Body of pancreas (tissue), 4 donors: ENCODE data around the gene CASKIN2. TPM values are rescaled to one million over a fixed set of nuclear protein-coding genes. Genes with fewer than 3 reads are reported as not detected.
A peak's percentile ranks its signal among the peaks of the same experiment; 100 is the strongest.

ENCODE experiments used
- ATAC-seq: fragments of 150-250 bp; one replicate; pipeline ENCODE4 v1.9.1; 2016
- DNase-seq, 4 donors: peaks; one replicate each; pipeline ENCODE4 v3.0.0-alpha.2; 2019
- H3K27ac ChIP-seq, 4 donors: fragments of 200-600 bp; sonication (generic); 1 replicate in 3 of 4; 2 replicates in 1 of 4; pipeline versions ENCODE4 v1.5.1 to v1.6.1; 2016 to 2019; ENCODE audit warnings: mild to moderate bottlenecking in 1 of 4, mixed read lengths in 1 of 4, moderate library complexity in 1 of 4
- H3K27me3 ChIP-seq, 2 donors: fragments of 200-600 bp; sonication (generic); one replicate each; pipeline ENCODE4 v1.6.0; 2016; ENCODE audit warnings: mild to moderate bottlenecking in 1 of 2
- H3K36me3 ChIP-seq, 2 donors: fragments of 200-600 bp; sonication (generic); replicated peaks in 1 of 2; 2 replicates each; pipeline ENCODE4 v1.5.1; 2016; ENCODE audit warnings: low read depth in 2 of 2; ENCODE audit not compliant: insufficient read depth in 1 of 2
- H3K4me1 ChIP-seq: fragments of 200-600 bp; sonication (generic); one replicate; pipeline ENCODE4 v1.6.0; 2016
- H3K4me3 ChIP-seq, 2 donors: fragments of 200-600 bp; sonication (generic); 1 replicate in 1 of 2; 2 replicates in 1 of 2; pipeline ENCODE4 v1.5.1; 2016 to 2019
- H3K9me3 ChIP-seq, 3 donors: fragments of 200-600 bp; sonication (generic); 1 replicate in 2 of 3; 2 replicates in 1 of 3; pipeline ENCODE4 v1.5.1; 2016
- POLR2A ChIP-seq, 3 donors: fragments of 450-650 bp; IDR thresholded peaks; one replicate each; pipeline ENCODE4 v1.6.1; 2016; ENCODE audit warnings: antibody characterized with exemption in 3 of 3, mild to moderate bottlenecking in 2 of 3
- WGBS, 2 donors: methylation state at CpG; one replicate each; pipeline ENCODE4 v1.1.5; 2017; 5-methylcytosine and 5-hydroxymethylcytosine counted together
- intact Hi-C: fragments of 100-400 bp; cut with DNase I; formaldehyde crosslinking; loops from one replicate; pipeline ENCODE4 v1.15.1; 2023
- total RNA-seq, 2 donors: library from RNA; depleted of rRNA; stranded (reverse); fragments of >200 nt; gene quantifications; one replicate each; pipeline ENCODE4 v1.1.0, GENCODE V29; 2016
- TF ChIP-seq, protein P1 (sequence below), 7 experiments: fragments of 450-650 bp in 4 of 7; fragments of 200-600 bp in 3 of 7; sonication (generic) in 3 of 7; IDR thresholded peaks; one replicate each; pipeline ENCODE4 v1.5.1; 2016 to 2019; ENCODE audit warnings: antibody characterized with exemption in 7 of 7

CASKIN2 gene
- total RNA-seq, 2 donors from 2014 or later, result 9.1 to 16.2 TPM

DNA sequence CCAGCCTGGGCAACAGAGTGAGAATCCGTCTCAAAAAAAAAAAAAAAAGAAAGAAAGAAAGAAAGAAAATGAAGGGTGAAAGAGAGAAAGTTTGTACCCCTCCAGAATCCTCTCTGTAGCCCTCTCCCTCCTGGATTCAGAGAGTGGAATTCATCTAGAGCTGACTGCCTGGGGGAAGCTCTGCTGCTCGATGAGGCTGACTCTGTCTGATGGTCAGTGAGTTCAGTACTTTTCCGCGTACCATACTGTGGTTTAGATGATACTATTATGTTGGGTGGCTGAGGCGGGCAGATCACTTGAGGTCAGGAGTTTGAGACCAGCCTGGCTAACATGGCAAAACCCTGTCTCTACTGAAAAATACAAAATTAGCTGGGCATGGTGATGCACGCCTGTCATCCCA lies 44.1 kb downstream of the CASKIN2 start:
- H3K4me3 ChIP-seq, result no peak overlapping the region
- DNase-seq (no peak), ATAC-seq (no peak)
- intact Hi-C loops, result no loop called here
- no peaks in the 10 kb centered on the region for H3K27me3 ChIP-seq
- H3K9me3 ChIP-seq, result no peaks in the 10 kb centered on the region
- peaks cover 0 to 3% of the 10 kb centered on the region in 2 donors for H3K36me3 ChIP-seq
- 88 to 97% methylated on average over 6 of the region's 6 CpGs for WGBS, 2 donors
- TF ChIP-seq, protein P1, sequence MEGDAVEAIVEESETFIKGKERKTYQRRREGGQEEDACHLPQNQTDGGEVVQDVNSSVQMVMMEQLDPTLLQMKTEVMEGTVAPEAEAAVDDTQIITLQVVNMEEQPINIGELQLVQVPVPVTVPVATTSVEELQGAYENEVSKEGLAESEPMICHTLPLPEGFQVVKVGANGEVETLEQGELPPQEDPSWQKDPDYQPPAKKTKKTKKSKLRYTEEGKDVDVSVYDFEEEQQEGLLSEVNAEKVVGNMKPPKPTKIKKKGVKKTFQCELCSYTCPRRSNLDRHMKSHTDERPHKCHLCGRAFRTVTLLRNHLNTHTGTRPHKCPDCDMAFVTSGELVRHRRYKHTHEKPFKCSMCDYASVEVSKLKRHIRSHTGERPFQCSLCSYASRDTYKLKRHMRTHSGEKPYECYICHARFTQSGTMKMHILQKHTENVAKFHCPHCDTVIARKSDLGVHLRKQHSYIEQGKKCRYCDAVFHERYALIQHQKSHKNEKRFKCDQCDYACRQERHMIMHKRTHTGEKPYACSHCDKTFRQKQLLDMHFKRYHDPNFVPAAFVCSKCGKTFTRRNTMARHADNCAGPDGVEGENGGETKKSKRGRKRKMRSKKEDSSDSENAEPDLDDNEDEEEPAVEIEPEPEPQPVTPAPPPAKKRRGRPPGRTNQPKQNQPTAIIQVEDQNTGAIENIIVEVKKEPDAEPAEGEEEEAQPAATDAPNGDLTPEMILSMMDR (IDR thresholded peaks at IDR 0.05), result no peak
- TF ChIP-seq POLR2A (IDR thresholded peaks at IDR 0.05), result no peak
- H3K4me1 ChIP-seq, result no peaks in the 10 kb centered on the region
- H3K27ac ChIP-seq, result no peak overlapping the region

DNA sequence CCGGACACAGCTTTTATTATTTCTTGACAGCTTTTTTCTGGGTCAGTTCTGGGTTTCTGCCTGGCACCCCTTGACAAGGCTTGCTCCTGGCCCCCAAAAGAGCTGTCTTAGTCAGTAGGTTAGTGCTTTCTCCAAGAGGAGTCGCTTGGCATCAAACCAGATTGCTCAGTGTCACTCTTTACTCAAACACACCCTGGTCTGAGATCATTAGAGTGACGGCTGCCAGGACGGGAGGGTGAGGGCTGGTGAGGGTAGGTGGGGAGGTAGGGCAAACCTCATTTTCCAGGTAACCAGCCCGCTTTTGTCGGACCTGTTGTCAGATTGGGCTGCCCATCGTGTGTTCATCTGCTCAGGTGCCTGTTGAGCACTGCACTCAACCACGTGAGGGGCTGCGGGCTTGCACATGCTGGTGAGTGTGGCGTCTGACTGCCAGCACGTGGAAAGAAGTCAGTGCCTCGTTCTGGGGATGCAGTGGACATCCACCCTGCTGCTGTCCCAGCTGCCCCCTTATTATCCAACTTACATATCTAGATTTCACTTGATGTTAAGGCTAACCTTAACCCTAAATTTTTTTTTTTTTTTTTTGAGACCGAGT lies 46.5 kb downstream of the CASKIN2 start:
- H3K4me1 ChIP-seq, result no peaks in the 10 kb centered on the region
- ATAC-seq, result no peak
- H3K4me3 ChIP-seq, result no peak overlapping the region
- 92 to 97% methylated on average over 13 of the region's 13 CpGs for WGBS, 2 donors
- no peaks in the 10 kb centered on the region for H3K9me3 ChIP-seq
- no peaks in the 10 kb centered on the region for H3K27me3 ChIP-seq
- intact Hi-C loops, result no loop called here
- no peak for TF ChIP-seq POLR2A (IDR thresholded peaks at IDR 0.05)
- TF ChIP-seq, protein P1 (IDR thresholded peaks at IDR 0.05), result no peak
- no peak for DNase-seq
- peaks cover 0 to 3% of the 10 kb centered on the region in 2 donors for H3K36me3 ChIP-seq
- no peak overlapping the region for H3K27ac ChIP-seq

DNA sequence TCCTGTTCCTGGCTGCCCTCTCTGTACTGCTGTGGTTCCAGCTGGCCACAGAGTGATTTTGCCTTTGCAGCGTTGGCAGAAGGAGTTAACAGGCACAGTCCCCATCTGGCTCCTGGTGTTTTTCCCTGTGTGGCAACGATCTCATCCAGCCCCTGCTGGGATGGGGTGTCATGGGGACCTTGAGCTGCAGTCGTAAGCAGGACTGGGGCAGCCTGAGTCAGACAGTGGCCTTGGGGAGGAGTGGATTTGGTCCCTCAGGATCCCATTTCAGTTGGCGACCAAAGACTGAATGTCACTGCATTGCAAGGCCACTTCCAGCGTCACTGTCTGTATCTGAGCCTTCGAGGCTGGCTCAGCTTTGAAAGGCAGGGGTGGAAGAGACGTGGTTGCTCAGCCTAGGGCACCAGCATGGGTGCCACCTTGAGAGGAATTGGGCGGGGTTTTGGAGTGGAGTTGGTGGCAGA lies 47.0 kb downstream of the CASKIN2 start:
- Histone ChIP-seq H3K4me3 (no peak overlapping the region), H3K36me3 (peaks cover 0 to 3% of the 10 kb centered on the region in 2 donors), H3K4me1 (no peaks in the 10 kb centered on the region), H3K9me3 (no peaks in the 10 kb centered on the region), H3K27me3 (no peaks in the 10 kb centered on the region), H3K27ac (no peak overlapping the region)
- no peak for DNase-seq
- WGBS, 2 donors, result 67 to 73% methylated on average over 7 to 8 of the region's 8 CpGs
- intact Hi-C loops, result no loop called here
- TF ChIP-seq, protein P1 (IDR thresholded peaks at IDR 0.05), result no peak
- TF ChIP-seq POLR2A (IDR thresholded peaks at IDR 0.05), result no peak
- peak; percentile 27 for ATAC-seq

DNA sequence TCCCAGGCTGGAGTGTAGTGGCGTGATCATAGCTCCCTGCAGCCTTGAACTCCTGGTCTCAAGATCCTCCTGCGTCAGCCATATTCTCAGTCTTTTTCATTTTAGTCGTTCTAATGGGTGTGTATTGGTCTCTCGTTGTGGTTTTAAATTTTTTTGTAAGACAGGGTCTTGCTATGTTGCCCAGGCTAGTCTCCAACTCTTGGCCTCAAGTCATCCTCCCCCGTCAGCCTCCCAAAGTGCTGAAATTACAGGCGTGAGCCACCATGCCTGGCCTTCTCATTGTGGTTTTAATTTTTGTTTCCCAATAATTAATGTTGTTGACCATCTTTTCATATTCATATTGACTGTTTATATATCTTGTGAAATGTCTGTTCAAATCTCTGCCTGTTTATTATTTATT lies 50.3 kb downstream of the CASKIN2 start:
- 85 to 89% methylated on average over 6 of the region's 6 CpGs for WGBS, 2 donors
- H3K27me3 ChIP-seq, result no peaks in the 10 kb centered on the region
- intact Hi-C loops, result no loop called here

More for the DNA sequence above, 50.3 kb downstream of the CASKIN2 start:
- Histone ChIP-seq H3K36me3 (no peaks in the 10 kb centered on the region), H3K9me3 (no peaks in the 10 kb centered on the region), H3K4me3 (no peak overlapping the region), H3K4me1 (no peaks in the 10 kb centered on the region), H3K27ac (no peak overlapping the region)
- ATAC-seq (no peak), DNase-seq (no peak)
- no peak for TF ChIP-seq POLR2A (IDR thresholded peaks at IDR 0.05)
- TF ChIP-seq, protein P1 (IDR thresholded peaks at IDR 0.05), result no peak
